Testis (tissue), 2 donors: Measurements from ENCODE around the gene GIPC3.

Experiments used
- POLR2A ChIP-seq: fragments of 450-650 bp; IDR thresholded peaks from one replicate; pipeline ENCODE4 v1.6.1; 2017; ENCODE audit warnings: antibody characterized with exemption, mild to moderate bottlenecking, moderate library complexity
- TF ChIP-seq, protein P1 (sequence below), 3 experiments: fragments of 450-650 bp in 2 of 3; fragments of 200-600 bp in 1 of 3; sonication (generic) in 1 of 3; IDR thresholded peaks; one replicate each; pipeline ENCODE4 v1.5.1; 2016 to 2019; ENCODE audit warnings: antibody characterized with exemption in 3 of 3, mild to moderate bottlenecking in 2 of 3, moderate library complexity in 1 of 3

DNA sequence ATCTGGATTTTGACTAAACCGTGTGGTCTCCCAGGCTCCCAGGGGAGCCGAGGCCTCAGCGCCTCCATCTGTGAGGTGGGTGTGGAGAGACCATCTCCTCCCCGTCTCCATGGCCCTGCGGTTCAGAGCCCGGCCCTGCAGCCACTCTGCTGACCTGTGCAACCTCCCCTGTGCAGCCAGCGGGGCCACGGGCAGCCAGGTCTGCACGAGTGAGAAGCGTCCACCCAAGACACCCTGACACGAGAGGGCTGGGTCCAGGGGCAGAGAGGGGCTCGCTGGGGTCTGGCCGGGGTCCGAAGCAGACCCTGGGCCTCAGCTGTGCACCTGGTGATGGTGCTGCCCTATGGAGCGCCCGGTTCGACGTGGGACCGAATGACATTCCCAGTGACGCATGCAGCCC lies 51.7 kb downstream of the GIPC3 start:
- TF ChIP-seq, protein P1, sequence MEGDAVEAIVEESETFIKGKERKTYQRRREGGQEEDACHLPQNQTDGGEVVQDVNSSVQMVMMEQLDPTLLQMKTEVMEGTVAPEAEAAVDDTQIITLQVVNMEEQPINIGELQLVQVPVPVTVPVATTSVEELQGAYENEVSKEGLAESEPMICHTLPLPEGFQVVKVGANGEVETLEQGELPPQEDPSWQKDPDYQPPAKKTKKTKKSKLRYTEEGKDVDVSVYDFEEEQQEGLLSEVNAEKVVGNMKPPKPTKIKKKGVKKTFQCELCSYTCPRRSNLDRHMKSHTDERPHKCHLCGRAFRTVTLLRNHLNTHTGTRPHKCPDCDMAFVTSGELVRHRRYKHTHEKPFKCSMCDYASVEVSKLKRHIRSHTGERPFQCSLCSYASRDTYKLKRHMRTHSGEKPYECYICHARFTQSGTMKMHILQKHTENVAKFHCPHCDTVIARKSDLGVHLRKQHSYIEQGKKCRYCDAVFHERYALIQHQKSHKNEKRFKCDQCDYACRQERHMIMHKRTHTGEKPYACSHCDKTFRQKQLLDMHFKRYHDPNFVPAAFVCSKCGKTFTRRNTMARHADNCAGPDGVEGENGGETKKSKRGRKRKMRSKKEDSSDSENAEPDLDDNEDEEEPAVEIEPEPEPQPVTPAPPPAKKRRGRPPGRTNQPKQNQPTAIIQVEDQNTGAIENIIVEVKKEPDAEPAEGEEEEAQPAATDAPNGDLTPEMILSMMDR (IDR thresholded peaks at IDR 0.05) = no peak
- TF ChIP-seq POLR2A = no peak
